Right lobe of liver (tissue), 6 donors: Measurements from ENCODE around the gene CFL2. TPM values are rescaled to one million over a fixed set of nuclear protein-coding genes. Genes with fewer than 3 reads are reported as not detected.

Experiments used
- ATAC-seq, 4 donors: fragments of 200-7000 bp; cut with Tn5 transposase; one replicate each; pipeline ENCODE4 v1.9.1; 2020; ENCODE audit warnings: mild to moderate bottlenecking in 4 of 4, moderate library complexity in 4 of 4
- DNase-seq, 3 donors: peaks; one replicate each; pipeline ENCODE4 v3.0.0-alpha.2; 2020
- H3K27ac ChIP-seq, 3 donors: fragments of 200-600 bp; one replicate each; pipeline ENCODE4 v1.8.0; 2022
- H3K27me3 ChIP-seq, 2 donors: fragments of 200-600 bp; one replicate each; pipeline ENCODE4 v1.8.0; 2022
- H3K36me3 ChIP-seq, 4 donors: fragments of 200-600 bp; sonication (generic) in 1 of 4; one replicate each; pipeline versions ENCODE4 v1.5.1 to v1.8.0; 2017 to 2022; ENCODE audit warnings: control low read depth in 1 of 4
- H3K4me1 ChIP-seq, 4 donors: fragments of 200-600 bp; sonication (generic) in 1 of 4; one replicate each; pipeline versions ENCODE4 v1.5.1 to v1.8.0; 2017 to 2022; ENCODE audit warnings: control low read depth in 1 of 4
- H3K4me3 ChIP-seq, 3 donors: fragments of 200-600 bp; one replicate each; pipeline ENCODE4 v1.8.0; 2022
- H3K9me3 ChIP-seq, 4 donors: fragments of 200-600 bp; sonication (generic) in 1 of 4; one replicate each; pipeline versions ENCODE4 v1.5.1 to v1.8.0; 2017 to 2022; ENCODE audit warnings: control low read depth in 1 of 4
- POLR2A ChIP-seq: fragments of 450-650 bp; IDR thresholded peaks from one replicate; pipeline ENCODE4 v1.6.1; 2017; ENCODE audit warnings: antibody characterized with exemption, mild to moderate bottlenecking
- WGBS: methylation state at CpG from one replicate; pipeline ENCODE4 v1.1.6; 2018; ENCODE audit warnings: low coverage, low lambda C conversion rate; ENCODE audit not compliant: insufficient coverage; ENCODE audit errors: missing lambda C conversion rate; 5-methylcytosine and 5-hydroxymethylcytosine counted together
- intact Hi-C, 2 donors: fragments of 100-400 bp; cut with DNase I; formaldehyde crosslinking; loops; one replicate each; pipeline versions ENCODE4 v1.11.2 to v1.14.1; 2022
- total RNA-seq, 6 experiments: library from RNA; depleted of rRNA in 2 of 6; stranded (reverse); fragments of >200 nt in 2 of 6; fragmentation: NEBNext Ultra II Directional in 3 of 6; extraction: Animal tissue kit (Norgen Biotek cat#: 25700) in 3 of 6; gene quantifications; one replicate each; pipeline versions ENCODE4 v1.1.0 to v1.2.4, GENCODE V29; 2016 to 2023
- TF ChIP-seq, protein P1 (sequence below), 4 donors: fragments of 200-600 bp in 3 of 4; fragments of 450-650 bp in 1 of 4; IDR thresholded peaks; one replicate each; pipeline versions ENCODE4 v1.5.1 to v1.8.0; 2016 to 2022; ENCODE audit warnings: antibody characterized with exemption in 4 of 4, mild to moderate bottlenecking in 2 of 4
- donor health status: DM: no; HTN: yes; CAD: no.
- donor health status: DM: no; HTN: no; CAD: no.
- donor health status: DM: no; HTN: no; CAD: no.
- donor health status: DM: no; HTN: yes; CAD: no.
- donor health status: DM: no; HTN: yes; CAD: no.

CFL2 gene
- total RNA-seq, 6 experiments from 2014 or later = 74.2 to 95.3 (median 78.3) TPM

DNA sequence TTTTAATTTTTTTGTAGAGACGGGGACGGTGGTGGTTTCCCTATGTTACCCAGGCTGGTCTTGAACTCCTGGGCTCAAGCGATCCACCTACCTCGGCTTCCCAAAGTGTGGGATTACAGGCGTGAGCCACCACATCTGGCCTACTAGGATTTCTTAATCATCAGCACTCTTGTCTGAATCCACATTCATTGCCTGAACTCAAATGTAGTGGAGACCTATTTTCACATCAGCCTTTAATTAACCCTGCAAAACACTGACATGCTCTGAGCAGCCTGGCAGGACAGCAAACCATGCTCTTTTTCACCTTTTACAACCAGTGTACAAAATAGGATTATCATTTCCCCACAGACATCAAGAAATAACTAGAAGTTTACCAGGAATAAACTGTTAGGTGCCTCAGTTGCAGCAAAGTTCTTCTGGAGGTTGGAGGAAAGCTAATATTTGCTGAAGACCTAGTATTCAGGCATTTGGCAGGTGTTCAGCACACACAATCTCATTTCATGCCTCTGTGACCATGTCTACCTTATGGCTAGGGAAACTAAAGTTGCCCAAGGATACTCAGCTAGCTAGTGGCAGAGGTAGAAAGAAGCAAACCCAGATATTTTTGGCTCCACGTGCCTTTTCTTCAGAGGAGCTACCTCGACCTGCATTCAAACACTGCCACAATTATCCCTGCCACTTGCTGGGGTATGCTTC, 37.7 kb downstream of the CFL2 start:
- Histone ChIP-seq H3K4me3 (no peak overlapping the region), H3K9me3 (no peaks in the 10 kb centered on the region), H3K4me1 (peaks cover 0 to 15% (median 0%) of the 10 kb centered on the region in 4 donors), H3K27me3 (no peaks in the 10 kb centered on the region), H3K27ac (peak overlapping the region in 1 of 3 donors; percentile 18), H3K36me3 (no peaks in the 10 kb centered on the region)
- intact Hi-C loops = loop anchor here in 1 of 2 donors (10.0 kb wide), 1 partner anchor 48 kb away; no protein-coding TSS in a partner anchor
- ATAC-seq = peak; percentile 71 to 75 (median 73)
- TF ChIP-seq POLR2A = no peak
- TF ChIP-seq, protein P1, sequence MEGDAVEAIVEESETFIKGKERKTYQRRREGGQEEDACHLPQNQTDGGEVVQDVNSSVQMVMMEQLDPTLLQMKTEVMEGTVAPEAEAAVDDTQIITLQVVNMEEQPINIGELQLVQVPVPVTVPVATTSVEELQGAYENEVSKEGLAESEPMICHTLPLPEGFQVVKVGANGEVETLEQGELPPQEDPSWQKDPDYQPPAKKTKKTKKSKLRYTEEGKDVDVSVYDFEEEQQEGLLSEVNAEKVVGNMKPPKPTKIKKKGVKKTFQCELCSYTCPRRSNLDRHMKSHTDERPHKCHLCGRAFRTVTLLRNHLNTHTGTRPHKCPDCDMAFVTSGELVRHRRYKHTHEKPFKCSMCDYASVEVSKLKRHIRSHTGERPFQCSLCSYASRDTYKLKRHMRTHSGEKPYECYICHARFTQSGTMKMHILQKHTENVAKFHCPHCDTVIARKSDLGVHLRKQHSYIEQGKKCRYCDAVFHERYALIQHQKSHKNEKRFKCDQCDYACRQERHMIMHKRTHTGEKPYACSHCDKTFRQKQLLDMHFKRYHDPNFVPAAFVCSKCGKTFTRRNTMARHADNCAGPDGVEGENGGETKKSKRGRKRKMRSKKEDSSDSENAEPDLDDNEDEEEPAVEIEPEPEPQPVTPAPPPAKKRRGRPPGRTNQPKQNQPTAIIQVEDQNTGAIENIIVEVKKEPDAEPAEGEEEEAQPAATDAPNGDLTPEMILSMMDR (IDR thresholded peaks at IDR 0.05) = no peak
- DNase-seq = no peak
- WGBS = 76% methylated on average over 7 of the region's 7 CpGs

DNA sequence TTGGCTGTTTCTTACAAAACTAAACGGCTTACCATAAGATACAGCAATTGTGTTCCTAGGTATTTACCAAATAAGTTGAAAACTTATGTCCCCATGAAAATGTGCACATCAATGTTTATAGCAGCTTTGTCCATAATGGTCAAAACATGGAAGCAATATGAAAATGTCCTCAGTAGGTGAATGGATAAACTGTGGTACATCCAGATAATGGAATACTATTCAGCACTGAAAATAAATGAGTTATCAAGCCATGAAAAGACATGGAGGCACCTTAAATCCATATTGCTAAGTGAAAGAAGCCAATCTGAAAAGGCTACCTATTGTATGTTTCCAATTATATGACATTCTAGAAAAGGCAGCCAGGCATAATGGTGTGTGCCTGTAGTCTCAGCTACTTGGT, 40.7 kb downstream of the CFL2 start:
- intact Hi-C loops = loop anchor here (5.0 to 10.0 kb wide), 2 partner anchors 51 to 54 kb away; no protein-coding TSS in a partner anchor
- H3K27me3 ChIP-seq = no peaks in the 10 kb centered on the region
- 90% methylated on average over 1 of the region's 1 CpG for WGBS
- H3K27ac ChIP-seq = no peak overlapping the region
- DNase-seq (no peak), ATAC-seq (no peak)
- no peak overlapping the region for H3K4me3 ChIP-seq
- H3K4me1 ChIP-seq = peaks cover 0 to 10% (median 0%) of the 10 kb centered on the region in 4 donors
- H3K9me3 ChIP-seq = no peaks in the 10 kb centered on the region
- no peaks in the 10 kb centered on the region for H3K36me3 ChIP-seq
- TF ChIP-seq, protein P1 (IDR thresholded peaks at IDR 0.05) = no peak
- TF ChIP-seq POLR2A = no peak

DNA sequence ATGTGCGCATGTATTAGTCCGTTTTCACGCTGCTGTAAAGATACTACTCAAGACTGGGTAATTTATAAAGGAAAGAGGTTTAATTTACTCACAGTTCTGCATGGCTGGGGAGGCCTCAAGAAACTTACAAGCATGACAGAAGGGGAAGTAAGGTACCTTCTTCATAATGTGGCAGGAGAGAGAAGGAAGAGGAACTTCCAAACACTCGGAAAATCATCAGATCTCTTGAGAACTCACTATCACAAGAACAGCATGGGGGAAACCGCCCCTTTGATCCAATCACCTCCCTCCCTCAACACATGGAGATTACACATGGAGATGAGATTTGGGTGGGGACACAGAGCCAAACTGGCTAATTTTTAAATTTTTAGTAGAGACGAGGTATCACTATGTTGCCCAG, 42.7 kb downstream of the CFL2 start:
- 55% methylated on average over 6 of the region's 6 CpGs for WGBS
- peak in 2 of 4 donors; percentile 24 to 30 for ATAC-seq
- H3K4me1 ChIP-seq = peaks cover 0 to 4% (median 0%) of the 10 kb centered on the region in 4 donors
- no peak overlapping the region for H3K4me3 ChIP-seq
- no peaks in the 10 kb centered on the region for H3K27me3 ChIP-seq
- TF ChIP-seq POLR2A = no peak
- TF ChIP-seq, protein P1 (IDR thresholded peaks at IDR 0.05) = no peak
- H3K9me3 ChIP-seq = no peaks in the 10 kb centered on the region
- intact Hi-C loops = loop anchor here (5.0 to 10.0 kb wide), 2 partner anchors 53 to 56 kb away; no protein-coding TSS in a partner anchor
- H3K27ac ChIP-seq = no peak overlapping the region
- no peaks in the 10 kb centered on the region for H3K36me3 ChIP-seq
- DNase-seq = no peak

DNA sequence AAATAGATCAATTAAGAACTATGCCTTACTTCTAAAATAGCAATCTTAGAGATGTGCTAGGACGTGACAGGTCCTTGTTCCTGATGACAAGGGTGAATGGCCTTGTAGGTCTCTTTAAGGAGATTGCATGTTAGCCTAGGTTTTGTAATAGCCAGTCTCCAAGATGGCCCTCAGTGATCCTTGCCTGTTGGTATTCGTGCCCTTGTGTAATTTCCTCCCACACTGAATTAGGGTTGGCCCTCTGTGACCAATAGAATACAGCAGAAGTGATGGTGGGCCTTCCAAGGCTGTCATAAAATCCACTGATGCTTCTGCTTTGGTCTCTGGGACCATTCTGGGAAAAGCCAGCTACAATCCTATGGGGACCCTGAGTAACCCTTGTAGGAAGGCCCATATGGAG, 46.3 kb downstream of the CFL2 start:
- no peak for ATAC-seq
- H3K4me1 ChIP-seq = no peaks in the 10 kb centered on the region
- no peak for DNase-seq
- H3K27ac ChIP-seq = no peak overlapping the region
- no peaks in the 10 kb centered on the region for H3K9me3 ChIP-seq
- H3K4me3 ChIP-seq = no peak overlapping the region
- WGBS = 88% methylated on average over 1 of the region's 2 CpGs
- no peak for TF ChIP-seq POLR2A
- TF ChIP-seq, protein P1 (IDR thresholded peaks at IDR 0.05) = no peak
- no peaks in the 10 kb centered on the region for H3K36me3 ChIP-seq
- no peaks in the 10 kb centered on the region for H3K27me3 ChIP-seq
- intact Hi-C loops = no loop called here
